ENCODE results near the gene ADGRF5. TPM values are rescaled to one million over a fixed set of nuclear protein-coding genes. Genes with fewer than 3 reads are reported as not detected.
"Not testable (repeated sequence)": the region's sequence is repeated elsewhere in the genome, so short reads cannot be mapped to it uniquely, and the experiment has no call there.

The ADGRF5 gene
- total RNA-seq, 2 donors from 2014 or later = 3.2 to 3.8 TPM

DNA sequence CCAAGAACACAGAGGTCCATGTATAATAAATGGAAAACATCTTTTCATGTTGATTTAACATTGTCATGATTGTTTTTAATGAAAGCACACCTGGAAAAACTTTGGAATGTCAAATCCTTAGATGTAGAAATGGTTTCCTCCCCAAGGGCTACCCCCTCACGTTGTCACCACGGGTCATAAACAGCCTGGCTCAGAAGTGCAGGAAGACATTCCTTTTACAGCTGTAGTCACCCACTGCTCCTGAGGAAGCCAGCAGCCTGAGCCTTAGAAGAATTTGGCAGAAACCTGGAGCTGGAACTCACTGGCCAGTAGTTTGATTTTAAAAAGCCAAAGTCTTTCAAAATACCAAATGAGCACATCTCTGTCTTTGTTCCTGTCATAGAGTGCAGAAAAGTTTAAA is 23.7 kb downstream of the ADGRF5 start:
- ATAC-seq = no peak
- intact Hi-C loops (cut with DNase I, micrococcal nuclease) = no loop called here
- no peak for DNase-seq

DNA sequence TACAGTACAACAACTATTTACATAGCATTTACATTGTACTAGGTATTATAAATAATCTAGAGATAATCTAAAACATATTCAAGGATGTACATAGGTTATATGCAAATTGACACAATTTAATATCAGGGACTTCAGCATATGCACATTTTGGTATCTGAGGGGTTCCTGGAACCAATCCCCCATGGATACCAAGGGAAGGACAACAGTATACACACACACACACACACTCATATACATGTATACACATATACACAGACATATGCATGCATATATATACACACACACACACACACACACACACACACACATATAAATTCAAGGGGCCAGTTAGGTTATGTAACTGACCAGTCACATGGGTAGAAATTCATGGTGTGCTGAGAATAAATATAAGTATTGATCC is 24.9 kb downstream of the ADGRF5 start:
- ATAC-seq (no peak), DNase-seq (no peak)
- intact Hi-C loops (cut with DNase I, micrococcal nuclease) = no loop called here

DNA sequence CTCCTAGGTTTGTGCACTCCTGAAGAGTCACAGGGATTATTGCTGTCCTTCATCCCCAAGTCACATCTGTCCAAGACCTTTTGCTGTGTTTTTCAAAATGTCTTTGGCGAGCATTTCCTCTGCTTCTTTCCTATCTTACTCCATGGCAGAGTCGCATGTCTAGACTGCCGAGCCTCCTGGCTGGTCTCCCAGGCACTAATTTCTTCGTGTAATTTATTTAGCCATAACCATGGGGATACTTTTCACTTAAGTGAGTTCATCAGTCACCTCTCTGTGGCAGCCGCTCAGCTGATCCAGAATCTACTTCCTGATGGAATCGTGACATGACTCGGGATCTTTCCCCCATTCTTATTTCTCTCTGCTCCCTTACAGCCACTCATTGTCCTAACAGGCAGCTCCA is 25.8 kb downstream of the ADGRF5 start:
- no peak for ATAC-seq
- DNase-seq = no peak
- intact Hi-C loops (cut with DNase I, micrococcal nuclease) = no loop called here

DNA sequence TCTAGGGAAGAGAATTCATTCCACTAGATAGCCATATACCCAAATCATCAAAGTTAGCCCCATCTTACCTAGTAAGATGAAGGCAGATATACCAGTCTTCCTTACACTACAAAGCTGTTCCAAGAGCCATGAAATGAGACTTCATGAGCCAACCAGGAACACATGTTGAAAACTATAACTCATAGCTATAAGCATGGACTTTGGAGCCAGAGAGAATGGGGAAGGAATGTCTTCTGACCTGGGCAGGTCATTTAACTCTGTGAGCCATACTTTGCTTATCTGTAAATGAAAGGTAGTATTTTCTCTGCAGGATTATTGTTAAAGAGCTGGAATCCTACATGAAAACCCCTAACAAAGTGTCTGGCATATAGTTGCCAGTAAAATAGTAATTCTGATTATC is 27.3 kb downstream of the ADGRF5 start:
- ATAC-seq = peak; percentile 99
- intact Hi-C loops (cut with DNase I, micrococcal nuclease) = no loop called here
- DNase-seq = no peak

DNA sequence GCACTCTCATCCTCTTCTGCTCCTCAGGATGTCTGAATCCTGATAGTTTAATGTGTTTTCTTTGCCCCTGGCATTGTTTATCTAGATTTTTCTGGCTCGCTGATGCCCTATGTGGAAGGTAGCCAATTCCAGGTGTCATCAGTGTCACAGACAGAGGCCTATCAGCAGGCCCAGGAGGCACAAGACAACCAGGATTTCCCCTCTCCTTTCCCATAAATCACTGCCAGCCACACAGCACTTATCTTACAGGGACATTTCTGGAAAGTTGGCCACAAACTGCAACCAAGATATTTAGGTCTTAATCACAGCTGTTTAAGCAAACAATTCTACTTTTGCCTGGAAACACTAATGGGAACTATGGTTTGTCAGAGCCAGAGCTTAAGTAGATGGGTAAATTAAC is 28.1 kb downstream of the ADGRF5 start:
- intact Hi-C loops (cut with DNase I, micrococcal nuclease) = no loop called here
- DNase-seq (no peak), ATAC-seq (no peak)

DNA sequence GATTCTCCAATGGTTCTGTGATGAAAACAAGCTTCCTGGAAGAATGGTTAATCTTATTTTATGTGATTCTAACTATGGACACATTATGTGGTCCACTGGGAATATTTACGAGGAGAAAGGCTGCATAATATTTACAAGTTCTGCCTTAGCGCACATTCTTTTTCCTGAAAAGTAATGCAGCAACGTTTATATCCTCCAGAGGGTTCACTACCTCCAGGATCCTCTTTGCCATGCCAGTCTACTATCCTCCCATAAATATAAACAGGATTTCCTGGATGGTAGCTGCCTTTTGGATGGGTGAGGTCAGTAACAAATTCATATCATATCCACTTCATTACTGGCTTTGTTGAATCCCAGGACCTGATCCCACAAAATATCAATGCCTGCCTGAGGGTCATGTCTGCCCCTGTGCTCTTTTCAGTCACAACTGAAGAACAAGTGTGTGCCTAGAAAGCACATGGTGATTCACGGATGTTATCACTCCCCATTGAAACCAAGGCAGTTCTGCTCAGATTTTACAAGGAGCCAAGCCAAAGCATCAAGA is 30.4 kb downstream of the ADGRF5 start:
- ATAC-seq (no peak), DNase-seq (no peak)
- intact Hi-C loops (cut with DNase I, micrococcal nuclease) = no loop called here

DNA sequence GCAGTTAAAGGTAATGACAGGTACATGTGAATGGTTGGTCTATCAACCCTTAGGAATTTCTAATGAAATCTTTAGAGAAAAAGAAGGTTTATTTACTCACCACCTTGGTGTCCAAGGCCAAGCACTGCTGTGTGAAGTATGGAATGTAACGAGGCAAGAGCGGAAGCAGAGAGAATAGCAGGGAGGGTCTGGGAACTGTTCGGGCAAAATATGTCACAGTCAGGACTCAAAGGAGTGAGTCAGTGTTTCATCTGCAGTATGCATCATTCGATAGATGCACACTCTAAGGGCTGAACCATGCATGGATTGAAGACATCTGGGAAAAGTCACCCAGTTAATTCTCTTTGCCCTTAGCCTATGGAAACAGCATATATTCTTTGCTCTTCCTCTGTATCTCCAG is 33.2 kb downstream of the ADGRF5 start:
- no peak for ATAC-seq
- no peak for DNase-seq
- intact Hi-C loops (cut with DNase I, micrococcal nuclease) = no loop called here

DNA sequence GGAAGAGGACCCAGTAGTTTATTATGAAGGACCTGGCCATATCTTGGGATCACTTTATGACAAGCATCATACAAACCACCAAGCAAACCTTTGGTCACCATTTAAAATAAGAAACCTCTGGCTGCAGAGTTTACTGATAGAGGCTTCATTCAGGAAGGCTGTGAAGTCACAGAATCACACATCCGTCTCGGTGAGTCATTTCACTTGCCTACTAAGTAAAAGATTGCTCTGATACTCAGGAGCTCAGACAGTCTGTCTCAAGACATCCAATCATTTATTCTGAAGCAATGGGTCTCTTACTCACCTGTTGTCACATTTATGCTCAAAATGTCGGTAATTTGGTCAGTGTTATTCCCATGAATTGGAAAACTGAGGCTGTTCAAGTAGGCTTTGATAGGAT is 33.7 kb downstream of the ADGRF5 start:
- ATAC-seq = no peak
- intact Hi-C loops (cut with DNase I, micrococcal nuclease) = no loop called here
- no peak for DNase-seq

DNA sequence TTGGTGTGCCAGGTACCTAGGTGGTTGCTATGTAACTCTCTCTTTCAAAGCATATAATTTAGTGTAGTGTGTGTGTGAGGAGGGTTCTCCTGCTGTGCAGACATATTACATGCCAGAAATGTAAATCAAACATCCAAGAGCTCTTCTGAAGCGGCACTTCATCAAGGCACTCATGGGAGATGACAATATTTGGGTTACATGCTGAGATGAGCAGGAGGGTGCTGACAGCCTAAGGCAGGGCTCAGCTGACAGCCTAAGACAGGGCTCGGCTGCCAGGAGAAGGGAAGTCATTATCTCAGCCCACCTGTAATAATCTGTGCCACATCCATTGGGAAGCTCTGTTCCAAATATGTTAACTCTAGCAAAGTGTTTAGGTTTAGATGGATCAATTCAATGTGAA is 39.1 kb downstream of the ADGRF5 start:
- no peak for DNase-seq
- intact Hi-C loops (cut with DNase I, micrococcal nuclease) = no loop called here
- ATAC-seq = no peak

DNA sequence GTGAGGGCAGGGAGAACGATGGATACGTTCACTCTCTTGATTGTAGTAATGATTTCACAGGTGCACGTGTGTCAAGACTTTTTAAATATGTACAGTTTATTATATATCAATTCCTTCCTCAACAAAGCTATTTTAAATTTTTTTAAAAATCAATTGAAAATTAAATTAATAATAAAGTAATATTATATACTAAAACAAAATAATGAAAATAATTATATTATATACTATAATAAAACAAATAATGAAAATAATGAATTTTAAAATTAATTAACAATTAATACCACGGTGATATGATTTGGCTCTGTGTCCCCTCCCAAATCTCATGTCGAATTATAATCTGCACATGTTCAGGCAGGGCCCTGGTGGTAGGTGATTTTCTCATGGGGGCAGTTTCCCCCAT is 42.7 kb downstream of the ADGRF5 start:
- intact Hi-C loops (cut with DNase I, micrococcal nuclease) = no loop called here
- ATAC-seq (no peak), DNase-seq (no peak)

DNA sequence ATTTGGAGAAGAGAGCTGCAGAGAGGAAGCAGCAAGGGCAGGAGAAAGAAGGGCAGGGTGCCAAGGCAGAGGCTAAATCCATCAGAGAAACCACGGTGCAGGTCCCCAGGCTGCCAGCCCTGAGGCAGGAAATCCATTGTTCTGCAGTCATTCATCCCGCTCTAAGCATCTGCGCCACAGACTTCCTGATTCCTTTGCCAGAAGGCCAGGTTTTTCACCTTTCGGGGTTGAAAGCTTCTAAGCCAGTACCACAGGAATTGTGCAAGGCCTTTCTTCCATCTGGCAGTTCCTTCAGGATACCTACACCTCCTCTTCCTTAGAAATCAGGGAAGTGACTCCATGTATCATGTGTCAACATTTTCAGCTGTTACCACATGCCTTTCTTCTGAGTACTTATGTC is 45.6 kb downstream of the ADGRF5 start:
- ATAC-seq = no peak
- intact Hi-C loops (cut with DNase I, micrococcal nuclease) = no loop called here
- no peak for DNase-seq

DNA sequence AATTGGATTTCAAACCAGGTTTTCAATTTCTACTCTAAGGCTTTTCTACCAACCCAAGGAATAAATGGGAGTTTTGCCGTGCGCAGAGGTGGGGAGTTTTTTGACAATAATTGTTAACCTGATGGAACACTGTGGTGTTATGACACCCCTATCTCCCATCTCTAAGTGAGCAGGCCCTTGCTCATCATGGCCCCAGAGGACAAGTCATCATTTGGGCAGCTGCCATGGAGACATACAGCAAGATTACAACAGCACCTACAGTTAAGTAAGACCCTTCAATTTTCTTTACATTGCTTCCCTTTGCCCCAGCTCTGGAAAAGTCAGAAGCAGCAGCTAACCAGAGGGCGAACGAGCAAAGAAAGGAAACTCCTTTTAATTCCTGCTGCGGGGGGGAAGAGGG is 54.3 kb downstream of the ADGRF5 start:
- intact Hi-C loops (cut with DNase I, micrococcal nuclease) = no loop called here
- DNase-seq = no peak
- no peak for ATAC-seq

DNA sequence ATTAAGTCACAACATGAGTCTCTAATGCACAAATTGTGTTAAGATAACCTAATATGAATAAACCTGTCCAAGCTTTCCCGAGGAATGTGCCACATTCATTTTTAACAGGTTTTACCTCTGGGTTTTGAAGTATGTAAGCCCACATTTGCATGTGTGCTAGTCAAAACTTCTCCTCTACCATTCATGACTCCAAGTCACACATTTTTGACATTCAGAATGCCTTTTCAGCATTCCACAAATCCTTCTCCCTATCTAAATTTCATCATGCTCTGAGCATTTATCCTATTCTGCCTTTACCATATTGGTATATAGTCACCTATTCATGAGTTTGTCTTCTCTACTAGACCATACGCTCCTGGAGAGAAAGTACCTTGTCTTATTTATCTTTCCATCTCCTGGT is 56.5 kb downstream of the ADGRF5 start:
- ATAC-seq = no peak
- intact Hi-C loops (cut with DNase I, micrococcal nuclease) = no loop called here

DNA sequence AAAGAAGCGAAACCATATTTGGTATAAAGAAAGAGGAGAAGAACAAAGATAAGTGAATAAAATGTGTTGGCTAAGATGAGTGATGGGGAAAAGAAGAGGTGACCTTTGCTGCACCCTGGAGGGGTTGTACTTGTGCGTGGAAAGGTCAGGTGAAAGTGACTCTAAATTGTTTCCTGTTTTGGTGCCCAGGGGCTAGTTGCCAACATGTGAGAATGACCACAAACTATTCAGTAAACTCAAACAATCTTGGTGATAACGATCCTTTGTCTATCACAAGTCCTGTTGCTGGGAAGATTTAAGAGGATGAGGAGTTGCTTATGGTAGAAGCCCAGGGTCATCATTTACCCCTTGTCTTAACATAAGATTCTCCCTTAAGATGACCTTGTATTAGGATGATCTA is 57.9 kb downstream of the ADGRF5 start:
- ATAC-seq (no peak), DNase-seq (no peak)
- intact Hi-C loops (cut with DNase I, micrococcal nuclease) = no loop called here

More for the DNA sequence above, 56.5 kb downstream of the ADGRF5 start:
- DNase-seq = no peak

DNA sequence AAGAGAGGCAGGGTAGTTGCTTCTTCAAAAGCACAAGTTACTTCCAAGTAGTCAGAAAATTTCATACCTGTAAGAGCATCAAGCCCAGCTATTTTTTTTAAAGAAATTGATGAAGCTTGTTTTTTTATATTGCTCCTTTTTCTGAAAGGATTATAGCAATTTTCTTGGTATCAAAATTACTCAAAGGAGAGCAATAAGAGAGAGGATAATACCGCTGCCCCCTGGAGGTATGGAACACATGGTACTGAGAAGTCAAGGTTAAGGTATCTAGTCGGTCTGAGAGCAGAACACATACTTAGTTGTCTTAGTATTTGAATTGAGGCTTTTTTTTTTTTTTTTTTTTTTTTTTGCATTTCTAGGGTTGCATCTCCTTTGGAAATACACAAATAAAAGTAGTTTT is 59.4 kb downstream of the ADGRF5 start:
- intact Hi-C loops (cut with DNase I, micrococcal nuclease) = no loop called here
- DNase-seq (no peak), ATAC-seq (no peak)

DNA sequence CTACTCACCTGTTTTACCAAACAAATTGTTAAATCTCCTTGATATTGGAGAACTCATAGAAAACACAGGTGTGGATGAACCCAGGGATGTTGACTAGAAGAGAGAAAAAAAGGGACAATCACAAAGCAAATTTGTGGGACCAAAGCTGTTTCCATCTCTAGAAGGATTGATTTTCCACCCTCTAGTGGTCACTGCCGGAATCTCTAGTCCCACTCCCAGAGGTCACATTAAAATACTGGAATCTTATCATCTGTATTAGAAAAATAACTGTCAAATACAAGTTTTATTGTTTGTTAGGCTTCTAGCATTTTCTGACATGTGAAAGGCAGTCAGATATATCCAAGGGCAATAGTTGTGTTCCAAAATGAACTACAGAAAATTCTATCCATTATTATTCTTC is 65.8 kb downstream of the ADGRF5 start:
- peak in 1 of 2 donors; percentile 43 for DNase-seq

DNA sequence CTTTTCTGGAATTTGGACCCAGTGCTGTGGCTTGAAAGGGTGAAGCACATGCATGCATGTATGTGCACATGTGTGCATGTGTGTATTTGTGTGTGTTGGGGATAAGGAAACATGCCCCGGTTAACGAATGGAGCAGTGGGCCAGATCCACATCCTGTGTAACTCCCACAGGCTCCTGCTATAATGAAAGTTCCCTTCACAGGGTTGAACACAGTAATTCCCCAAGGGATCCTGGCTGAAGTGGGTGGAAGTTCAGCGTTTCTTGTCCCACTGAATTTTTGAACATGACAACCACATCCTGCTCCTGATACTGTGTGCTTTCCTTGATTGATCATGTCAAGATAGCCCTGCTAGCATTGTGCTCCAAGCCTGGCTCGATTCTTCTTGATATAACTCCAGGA is 70.2 kb downstream of the ADGRF5 start:
- ATAC-seq; DNase-seq; intact Hi-C loops (cut with DNase I, micrococcal nuclease): not testable (repeated sequence)

More for the DNA sequence above, 65.8 kb downstream of the ADGRF5 start:
- intact Hi-C loops (cut with DNase I, micrococcal nuclease) = loop anchor here in 1 of 2 donors (5.0 kb wide), 1 partner anchor 141 kb away; no protein-coding TSS in a partner anchor
- peak; percentile 56 for ATAC-seq

DNA sequence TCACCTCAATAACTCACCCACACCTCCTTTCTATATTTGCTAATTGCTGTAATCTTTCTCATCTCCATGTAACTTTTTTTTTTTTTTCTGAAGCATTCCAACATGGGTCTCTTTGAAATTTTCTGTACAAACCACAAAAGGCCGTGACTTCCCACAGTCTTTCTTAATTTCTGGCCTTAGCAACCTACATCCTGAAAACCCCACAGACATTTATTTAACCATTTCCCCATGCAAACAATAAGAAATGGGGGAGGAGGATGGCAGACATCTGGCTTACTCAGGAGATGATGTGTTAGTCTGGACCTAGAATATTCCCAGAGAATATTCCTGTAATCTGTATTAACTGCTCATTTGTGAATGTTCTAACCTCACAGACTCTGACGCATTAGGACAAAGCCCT is 70.9 kb downstream of the ADGRF5 start:
- intact Hi-C loops (cut with DNase I, micrococcal nuclease) = no loop called here
- DNase-seq (no peak), ATAC-seq (no peak)

DNA sequence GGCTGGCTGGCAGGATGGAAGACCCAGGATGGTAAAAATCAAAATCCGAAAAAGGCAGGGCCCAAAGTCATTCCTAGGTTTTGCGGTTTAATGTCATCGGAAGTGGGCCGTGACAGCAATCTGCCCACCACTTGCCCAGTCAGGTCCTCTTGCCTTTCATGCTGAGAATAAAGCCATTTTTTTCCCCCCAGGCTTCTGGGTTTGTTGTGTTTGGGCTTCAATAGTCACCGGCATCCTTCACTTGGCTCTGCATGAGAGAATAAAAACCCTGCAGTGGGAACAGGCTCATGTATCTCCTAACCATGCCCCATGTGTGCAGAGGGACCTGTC is 72.4 kb downstream of the ADGRF5 start:
- DNase-seq = no peak
- ATAC-seq = no peak
- intact Hi-C loops (cut with DNase I, micrococcal nuclease) = loop anchor here in 1 of 2 donors (5.0 to 10.0 kb wide), 2 partner anchors 198 to 465 kb away; no protein-coding TSS in a partner anchor

DNA sequence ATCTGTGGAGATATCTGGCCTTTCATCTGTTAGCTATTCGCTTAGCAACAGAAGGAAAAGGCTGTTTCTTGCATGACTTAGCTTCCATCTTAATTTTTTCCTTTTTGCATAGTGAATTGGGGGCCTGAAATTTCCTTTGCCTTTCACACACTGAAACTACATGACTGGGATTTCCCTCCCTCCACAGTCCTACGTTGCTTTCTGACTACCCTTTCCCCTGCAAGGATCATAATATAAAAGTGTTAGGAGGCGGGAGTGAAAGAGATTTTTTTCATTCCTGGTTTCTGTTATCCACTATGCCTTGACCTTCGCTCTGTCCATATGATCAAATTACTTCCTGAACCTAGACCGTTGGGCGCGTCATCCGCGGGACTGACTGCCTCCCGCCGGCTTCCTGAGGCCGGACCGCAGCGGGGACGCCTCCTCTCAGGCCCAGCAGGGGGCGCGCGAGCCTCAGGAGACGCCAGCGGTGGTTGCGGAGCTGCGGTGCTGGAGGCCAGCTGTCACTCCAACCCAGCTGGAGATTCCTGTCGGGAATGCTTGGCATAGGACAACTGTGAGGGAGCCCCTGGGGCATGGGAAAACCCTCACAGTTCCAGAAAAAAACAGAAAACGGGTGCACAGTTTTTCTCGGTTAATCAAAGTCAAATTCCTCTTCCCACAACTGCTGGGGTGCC is 72.9 kb downstream of the ADGRF5 start:
- DNase-seq = peak; percentile 84 to 93
- intact Hi-C loops (cut with DNase I, micrococcal nuclease) = loop anchor here in 1 of 2 donors (5.0 to 10.0 kb wide), 2 partner anchors 198 to 466 kb away; no protein-coding TSS in a partner anchor
- peak; percentile 99 for ATAC-seq

DNA sequence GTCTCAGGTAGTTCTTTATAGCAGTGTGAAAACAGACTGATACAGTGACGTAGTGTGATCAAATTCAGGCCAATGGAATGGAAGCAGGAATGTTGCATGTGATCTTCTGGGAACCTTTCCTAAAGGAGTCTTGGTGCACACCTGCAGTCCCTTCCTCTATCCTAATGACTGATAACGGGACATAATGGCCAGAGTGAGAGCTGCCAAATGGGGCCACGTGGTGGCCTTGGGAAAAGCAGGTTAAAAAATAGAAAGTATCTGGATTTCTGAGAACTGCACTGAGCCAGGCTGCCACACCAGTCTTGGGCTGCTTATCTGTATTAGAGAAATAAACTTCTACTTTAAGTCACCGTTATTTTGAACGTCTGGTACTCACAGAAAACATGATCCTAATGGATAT is 76.6 kb downstream of the ADGRF5 start:
- DNase-seq (no peak), ATAC-seq (no peak)
- intact Hi-C loops (cut with DNase I, micrococcal nuclease) = loop anchor here in 1 of 2 donors (5.0 to 10.0 kb wide), 2 partner anchors 202 to 470 kb away; no protein-coding TSS in a partner anchor
